DMS53 treated with DMSO at 0.1 percent for 48 hours (cell line): ENCODE data around the gene STIM1.
"Not testable (repeated sequence)": the region's sequence is repeated elsewhere in the genome, so short reads cannot be mapped to it uniquely, and the experiment has no call there.

Experiments
- DNase-seq: peaks from one replicate; lab custom pipeline; 2025; ENCODE audit not compliant: unreplicated experiment; lab: John Stamatoyannopoulos, UW

Gene STIM1

GRCh38 chr11:3879967-3880542 is 24.6 kb downstream of the STIM1 start:
- peak; percentile 88 for DNase-seq

GRCh38 chr11:3880724-3881123 is 25.3 kb downstream of the STIM1 start:
- peak; percentile 78 for DNase-seq

- no peak for DNase-seq
Observed at GRCh38 chr11:3882655-3883054, 27.2 kb downstream of the STIM1 start.

GRCh38 chr11:3885855-3886254 is 30.4 kb downstream of the STIM1 start:
- DNase-seq: peak; percentile 63

- no peak for DNase-seq
Observed at GRCh38 chr11:3886985-3887384, 31.5 kb downstream of the STIM1 start.

- no peak for DNase-seq
Observed at GRCh38 chr11:3888876-3889275, 33.4 kb downstream of the STIM1 start.

- DNase-seq: no peak
Observed at GRCh38 chr11:3890014-3890413, 34.5 kb downstream of the STIM1 start.

GRCh38 chr11:3890806-3891205 is 35.3 kb downstream of the STIM1 start:
- no peak for DNase-seq

- no peak for DNase-seq
Observed at GRCh38 chr11:3891751-3892150, 36.3 kb downstream of the STIM1 start.

GRCh38 chr11:3892156-3892555 is 36.7 kb downstream of the STIM1 start:
- DNase-seq: no peak

GRCh38 chr11:3893311-3893710 is 37.8 kb downstream of the STIM1 start:
- no peak for DNase-seq

GRCh38 chr11:3894128-3894731 is 38.8 kb downstream of the STIM1 start:
- no peak for DNase-seq

- DNase-seq: no peak
Observed at GRCh38 chr11:3896644-3897043, 41.2 kb downstream of the STIM1 start.

GRCh38 chr11:3900230-3900629 is 44.8 kb downstream of the STIM1 start:
- DNase-seq: not testable (repeated sequence)

GRCh38 chr11:3901249-3902025 is 46.0 kb downstream of the STIM1 start:
- DNase-seq: no peak

- DNase-seq: no peak
Observed at GRCh38 chr11:3902441-3902840, 47.0 kb downstream of the STIM1 start.

- DNase-seq: no peak
Observed at GRCh38 chr11:3903207-3903896, 47.9 kb downstream of the STIM1 start.

- no peak for DNase-seq
Observed at GRCh38 chr11:3904228-3904627, 48.8 kb downstream of the STIM1 start.

- peak; percentile 5 for DNase-seq
Observed at GRCh38 chr11:3905080-3905953, 49.9 kb downstream of the STIM1 start.

- no peak for DNase-seq
Observed at GRCh38 chr11:3906166-3906565, 50.7 kb downstream of the STIM1 start.

- no peak for DNase-seq
Observed at GRCh38 chr11:3907590-3907989, 52.1 kb downstream of the STIM1 start.
